Stimulated activated CD4-positive, alpha-beta T cell treated with anti-CD3 and anti-CD28 coated beads, Interleukin-1b, Interleukin-23, amount 100 ng/mL, for 1 hour (primary cell): ENCODE measurements around the gene CPSF3.
A peak's percentile ranks its signal among the peaks of the same experiment; 100 is the strongest.

Experiments
- DNase-seq, 2 donors: peaks; one replicate each; pipeline ENCODE4 v3.0.0-alpha.2; 2020; ENCODE audit warnings: low read depth in 2 of 2

Gene CPSF3

GRCh38 chr2:9423100-9423921 lies at the start of gene CPSF3, which contains the start of gene ITGB1BP1:
Gene CPSF3, plus strand, starts transcription at chr2:9423654. Its CDS starts 120 bp downstream, at chr2:9423774.
Gene ITGB1BP1, minus strand, starts transcription at chr2:9423528. Its CDS starts 4,831 bp downstream, at chr2:9418697.
- DNase-seq, result peak; percentile 85 to 93

GRCh38 chr2:9374071-9374730 lies 49.3 kb upstream of the CPSF3 start:
- DNase-seq, result no peak

- DNase-seq, result no peak
Measured at GRCh38 chr2:9375857-9376428, 47.5 kb upstream of the CPSF3 start.

- no peak for DNase-seq
Measured at GRCh38 chr2:9377461-9378097, 45.9 kb upstream of the CPSF3 start.

GRCh38 chr2:9378433-9379390 lies 44.7 kb upstream of the CPSF3 start:
- DNase-seq, result no peak

- no peak for DNase-seq
Measured at GRCh38 chr2:9379391-9379755, 44.1 kb upstream of the CPSF3 start.

- no peak for DNase-seq
Measured at GRCh38 chr2:9380702-9381628, 42.5 kb upstream of the CPSF3 start.

- no peak for DNase-seq
Measured at GRCh38 chr2:9382604-9383235, 40.7 kb upstream of the CPSF3 start.

GRCh38 chr2:9384521-9384920 lies 38.9 kb upstream of the CPSF3 start:
- DNase-seq, result no peak

GRCh38 chr2:9385841-9386240 lies 37.6 kb upstream of the CPSF3 start:
- DNase-seq, result no peak

GRCh38 chr2:9388199-9388681 lies 35.2 kb upstream of the CPSF3 start:
- DNase-seq, result no peak

GRCh38 chr2:9388950-9389911 lies 34.2 kb upstream of the CPSF3 start:
- DNase-seq, result no peak

GRCh38 chr2:9390151-9390850 lies 33.2 kb upstream of the CPSF3 start:
- DNase-seq, result no peak

- no peak for DNase-seq
Measured at GRCh38 chr2:9390991-9391390, 32.5 kb upstream of the CPSF3 start.

- DNase-seq, result no peak
Measured at GRCh38 chr2:9391961-9392720, 31.3 kb upstream of the CPSF3 start.

GRCh38 chr2:9392898-9393765 lies 30.3 kb upstream of the CPSF3 start:
- DNase-seq, result no peak
